ENCODE data around the gene NUPR1.
"Not testable (repeated sequence)": the region's sequence is repeated elsewhere in the genome, so short reads cannot be mapped to it uniquely, and the experiment has no call there.

NUPR1 gene

GRCh38 chr16:28574925-28575324 lies 36.2 kb upstream of the NUPR1 start:
- no peak overlapping the region for H3K27ac ChIP-seq
- TF ChIP-seq ZFX (IDR thresholded peaks at IDR 0.05) (no peak), CTCF (conservative IDR thresholded peaks at IDR 0.05) (no peak)

- TF ChIP-seq CTCF (conservative IDR thresholded peaks at IDR 0.05) (no peak), ZFX (IDR thresholded peaks at IDR 0.05) (no peak)
- no peak overlapping the region for H3K27ac ChIP-seq
Measured at GRCh38 chr16:28573738-28574718, 35.3 kb upstream of the NUPR1 start.

GRCh38 chr16:28572696-28573510 lies 34.1 kb upstream of the NUPR1 start:
- no peak for TF ChIP-seq ZFX (IDR thresholded peaks at IDR 0.05)
- TF ChIP-seq CTCF (conservative IDR thresholded peaks at IDR 0.05): no peak
- no peak overlapping the region for H3K27ac ChIP-seq

- no peak for TF ChIP-seq ZFX (IDR thresholded peaks at IDR 0.05)
- H3K27ac ChIP-seq: no peak overlapping the region
Measured at GRCh38 chr16:28569968-28570752, 31.4 kb upstream of the NUPR1 start.

GRCh38 chr16:28569021-28569420 lies 30.2 kb upstream of the NUPR1 start:
- no peak for TF ChIP-seq CTCF (conservative IDR thresholded peaks at IDR 0.05)
- no peak for TF ChIP-seq ZFX (IDR thresholded peaks at IDR 0.05)
- H3K27ac ChIP-seq: no peak overlapping the region

GRCh38 chr16:28567292-28567691 lies 28.5 kb upstream of the NUPR1 start:
- no peak overlapping the region for H3K27ac ChIP-seq
- no peak for TF ChIP-seq CTCF (conservative IDR thresholded peaks at IDR 0.05)
- no peak for TF ChIP-seq ZFX (IDR thresholded peaks at IDR 0.05)

GRCh38 chr16:28566233-28566925 lies 27.6 kb upstream of the NUPR1 start:
- not testable (repeated sequence) for H3K27ac ChIP-seq
